Muscle of leg (tissue), 11 donors: ENCODE results near the gene BCL2L11. TPM values are rescaled to one million over a fixed set of nuclear protein-coding genes. Genes with fewer than 3 reads are reported as not detected.

Source experiments
- DNase-seq: peaks from one replicate; pipeline ENCODE4 v3.0.0; 2013
- H3K27ac ChIP-seq: one replicate; pipeline ENCODE4 v1.5.1; 2013; ENCODE audit warnings: mild to moderate bottlenecking, low read length, control low read depth
- H3K27me3 ChIP-seq: one replicate; pipeline ENCODE4 v1.6.1; 2013; ENCODE audit warnings: low read length; ENCODE audit not compliant: control insufficient read depth, insufficient read depth
- H3K36me3 ChIP-seq: one replicate; pipeline ENCODE4 v1.6.1; 2013; ENCODE audit warnings: low read length; ENCODE audit not compliant: control insufficient read depth, insufficient read depth
- H3K4me1 ChIP-seq: one replicate; pipeline ENCODE4 v1.6.1; 2013; ENCODE audit warnings: low read length; ENCODE audit not compliant: control insufficient read depth, insufficient read depth
- H3K4me3 ChIP-seq: one replicate; pipeline ENCODE4 v1.5.1; 2013; ENCODE audit warnings: low read length, control low read depth
- H3K9me3 ChIP-seq: replicated peaks from 2 replicates; pipeline ENCODE4 v1.6.1; 2013; ENCODE audit warnings: low read depth, low read length; ENCODE audit not compliant: control insufficient read depth
- WGBS: methylation state at CpG from one replicate; pipeline ENCODE4 v1.1.5; 2013; ENCODE audit warnings: missing lambda C conversion rate; ENCODE audit not compliant: insufficient coverage; 5-methylcytosine and 5-hydroxymethylcytosine counted together
- polyA plus RNA-seq, 8 donors: library from polyadenylated mRNA; unstranded; fragments of 120-200 nt; gene quantifications; one replicate each; pipeline versions ENCODE4 v1.2.1 to v1.2.3, GENCODE V29; 2013; ENCODE audit warnings: inconsistent platforms in 1 of 8, low replicate concordance in 1 of 8; ENCODE audit not compliant: insufficient read length in 8 of 8, insufficient read depth in 1 of 8
- total RNA-seq: library from RNA; stranded (reverse); fragments of 120-200 nt; gene quantifications from one replicate; pipeline ENCODE4 v1.2.4, GENCODE V29; 2013

Gene BCL2L11
- total and polyA plus RNA-seq, 9 donors = 5.9 to 9.6 (median 6.9) TPM

GRCh38 chr2:111176388-111176787, 55.7 kb downstream of the BCL2L11 start:
- no peaks in the 10 kb centered on the region for H3K9me3 ChIP-seq
- H3K4me3 ChIP-seq = no peak overlapping the region
- H3K27me3 ChIP-seq = no peaks in the 10 kb centered on the region
- H3K36me3 ChIP-seq = no peaks in the 10 kb centered on the region
- no peak for DNase-seq
- no peak overlapping the region for H3K27ac ChIP-seq
- H3K4me1 ChIP-seq = no peaks in the 10 kb centered on the region
- 83% methylated on average over 7 of the region's 7 CpGs for WGBS

GRCh38 chr2:111176867-111177266, 56.2 kb downstream of the BCL2L11 start:
- H3K9me3 ChIP-seq = no peaks in the 10 kb centered on the region
- DNase-seq = no peak
- H3K4me3 ChIP-seq = no peak overlapping the region
- H3K4me1 ChIP-seq = no peaks in the 10 kb centered on the region
- 100% methylated on average over 1 of the region's 4 CpGs for WGBS
- no peaks in the 10 kb centered on the region for H3K27me3 ChIP-seq
- no peaks in the 10 kb centered on the region for H3K36me3 ChIP-seq
- no peak overlapping the region for H3K27ac ChIP-seq

- Histone ChIP-seq H3K4me1 (no peaks in the 10 kb centered on the region), H3K27ac (no peak overlapping the region), H3K27me3 (peaks cover 2% of the 10 kb centered on the region), H3K4me3 (no peak overlapping the region), H3K9me3 (no peaks in the 10 kb centered on the region), H3K36me3 (no peaks in the 10 kb centered on the region)
- no peak for DNase-seq
- 100% methylated on average over 3 of the region's 4 CpGs for WGBS
Measured at GRCh38 chr2:111178296-111178695, 57.6 kb downstream of the BCL2L11 start.

GRCh38 chr2:111178730-111179405, 58.2 kb downstream of the BCL2L11 start:
- no peaks in the 10 kb centered on the region for H3K9me3 ChIP-seq
- H3K4me1 ChIP-seq = no peaks in the 10 kb centered on the region
- no peak overlapping the region for H3K27ac ChIP-seq
- no peak for DNase-seq
- 77% methylated on average over 3 of the region's 5 CpGs for WGBS
- peaks cover 2% of the 10 kb centered on the region for H3K27me3 ChIP-seq
- no peak overlapping the region for H3K4me3 ChIP-seq
- H3K36me3 ChIP-seq = no peaks in the 10 kb centered on the region

- Histone ChIP-seq H3K27ac (no peak overlapping the region), H3K9me3 (no peaks in the 10 kb centered on the region), H3K27me3 (peaks cover 4% of the 10 kb centered on the region), H3K36me3 (no peaks in the 10 kb centered on the region), H3K4me1 (no peaks in the 10 kb centered on the region), H3K4me3 (no peak overlapping the region)
- WGBS = 64% methylated on average over 2 of the region's 2 CpGs
- no peak for DNase-seq
Measured at GRCh38 chr2:111182121-111182520, 61.4 kb downstream of the BCL2L11 start.

- WGBS = 78% methylated on average over 2 of the region's 2 CpGs
- no peak for DNase-seq
- no peaks in the 10 kb centered on the region for H3K36me3 ChIP-seq
Measured at GRCh38 chr2:111182740-111183139, 62.0 kb downstream of the BCL2L11 start.

GRCh38 chr2:111184725-111185310, 64.1 kb downstream of the BCL2L11 start:
- Histone ChIP-seq H3K36me3 (no peaks in the 10 kb centered on the region), H3K4me1 (no peaks in the 10 kb centered on the region), H3K4me3 (no peak overlapping the region), H3K27ac (no peak overlapping the region), H3K27me3 (peaks cover 4% of the 10 kb centered on the region), H3K9me3 (no peaks in the 10 kb centered on the region)
- DNase-seq = no peak
- WGBS = no CpG with 5 or more reads among the region's 2 CpGs

More at GRCh38 chr2:111182740-111183139, 62.0 kb downstream of the BCL2L11 start:
- Histone ChIP-seq H3K27ac (no peak overlapping the region), H3K4me3 (no peak overlapping the region), H3K4me1 (no peaks in the 10 kb centered on the region), H3K9me3 (no peaks in the 10 kb centered on the region), H3K27me3 (peaks cover 4% of the 10 kb centered on the region)

- Histone ChIP-seq H3K36me3 (no peaks in the 10 kb centered on the region), H3K27ac (no peak overlapping the region), H3K4me1 (no peaks in the 10 kb centered on the region), H3K4me3 (no peak overlapping the region), H3K27me3 (peaks cover 4% of the 10 kb centered on the region), H3K9me3 (no peaks in the 10 kb centered on the region)
- WGBS = 37% methylated on average over 5 of the region's 12 CpGs
- DNase-seq = no peak
Measured at GRCh38 chr2:111185361-111186022, 64.8 kb downstream of the BCL2L11 start.

- Histone ChIP-seq H3K27ac (no peak overlapping the region), H3K4me1 (no peaks in the 10 kb centered on the region), H3K36me3 (no peaks in the 10 kb centered on the region), H3K4me3 (no peak overlapping the region), H3K27me3 (peaks cover 4% of the 10 kb centered on the region), H3K9me3 (no peaks in the 10 kb centered on the region)
- 87% methylated on average over 6 of the region's 10 CpGs for WGBS
- DNase-seq = no peak
Measured at GRCh38 chr2:111186121-111186715, 65.5 kb downstream of the BCL2L11 start.

GRCh38 chr2:111186933-111187332, 66.2 kb downstream of the BCL2L11 start:
- Histone ChIP-seq H3K9me3 (no peaks in the 10 kb centered on the region), H3K4me1 (no peaks in the 10 kb centered on the region), H3K27ac (no peak overlapping the region), H3K36me3 (no peaks in the 10 kb centered on the region), H3K4me3 (no peak overlapping the region), H3K27me3 (peaks cover 4% of the 10 kb centered on the region)
- DNase-seq = no peak
- 82% methylated on average over 5 of the region's 6 CpGs for WGBS
